Nephron (organoid): ENCODE data around the gene SDC4.

ENCODE experiments used
- H3K27ac Mint-ChIP-seq, 3 experiments: 2 replicates each; pipeline ENCODE4 v1.8.0; 2020; ENCODE audit warnings: mixed read lengths in 3 of 3, mild to moderate bottlenecking in 2 of 3, moderate library complexity in 1 of 3
- H3K27me3 Mint-ChIP-seq: 2 replicates; pipeline ENCODE4 v1.8.0; 2021; ENCODE audit warnings: low read depth, mild to moderate bottlenecking, moderate library complexity, mixed read lengths
- H3K36me3 Mint-ChIP-seq: 2 replicates; pipeline ENCODE4 v1.8.0; 2020; ENCODE audit warnings: low read depth, mixed read lengths
- H3K4me1 Mint-ChIP-seq: 2 replicates; pipeline ENCODE4 v1.8.0; 2020; ENCODE audit warnings: mixed read lengths
- H3K4me3 Mint-ChIP-seq, 3 experiments: 2 replicates each; pipeline ENCODE4 v1.8.0; 2020; ENCODE audit warnings: mild to moderate bottlenecking in 3 of 3, mixed read lengths in 3 of 3, moderate library complexity in 2 of 3
- H3K9me3 Mint-ChIP-seq: 2 replicates; pipeline ENCODE4 v1.8.0; 2020; ENCODE audit warnings: mixed read lengths
- CTCF ChIP-seq, 3 experiments: fragments of 200-600 bp; sonication (generic); IDR thresholded peaks; one replicate each; pipeline ENCODE4 v1.5.0; 2021; ENCODE audit warnings: antibody characterized with exemption in 3 of 3; ENCODE audit not compliant: unreplicated experiment in 3 of 3

Gene SDC4

DNA sequence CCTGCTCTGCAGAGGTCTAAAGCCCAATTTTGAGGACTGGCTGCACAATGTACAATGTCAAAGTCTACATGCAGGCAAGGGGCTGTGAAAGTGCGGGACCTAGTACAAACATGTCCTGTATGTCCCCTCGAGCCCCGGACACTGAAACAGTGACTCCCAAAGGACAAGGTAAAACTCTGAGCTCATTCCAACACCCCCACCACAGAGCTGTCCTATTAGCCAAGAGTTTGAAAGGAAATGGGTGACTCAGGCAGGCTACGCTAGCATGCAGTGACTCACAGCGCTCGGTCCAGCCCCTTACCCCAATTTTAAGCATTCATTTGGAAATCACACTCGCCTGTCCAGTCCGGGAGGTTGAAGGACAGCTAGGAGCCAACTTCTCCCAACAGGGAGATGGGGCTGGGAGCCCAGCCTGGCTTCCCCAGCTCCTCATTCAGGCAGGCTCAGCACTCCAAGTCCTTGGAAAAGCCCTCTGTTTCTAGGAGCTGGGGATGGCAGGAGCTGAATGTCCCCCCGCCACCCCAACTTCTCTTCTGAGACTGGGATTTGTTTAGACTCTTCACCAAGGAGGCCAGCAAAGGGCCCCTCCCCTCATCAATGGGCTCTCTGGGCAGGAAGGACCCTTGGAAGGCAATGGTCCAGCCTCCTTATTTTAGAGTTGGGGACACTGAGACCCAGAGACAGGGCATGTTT, 3.9 kb downstream of the SDC4 start:
- no peaks in the 10 kb centered on the region for H3K9me3 Mint-ChIP-seq
- peak overlapping the region; percentile 91 to 99 (median 98) for H3K27ac Mint-ChIP-seq
- H3K27me3 Mint-ChIP-seq, result peaks cover 13% of the 10 kb centered on the region
- H3K4me1 Mint-ChIP-seq, result peaks cover 68% of the 10 kb centered on the region
- no peak for TF ChIP-seq CTCF (IDR thresholded peaks at IDR 0.05; ENCODE audit: unreplicated experiment in 3 of 3)
- H3K36me3 Mint-ChIP-seq, result no peaks in the 10 kb centered on the region
- peak overlapping the region; percentile 54 to 74 (median 72) for H3K4me3 Mint-ChIP-seq

- H3K27ac Mint-ChIP-seq, result peak overlapping the region; percentile 91 to 99 (median 98)
- peaks cover 73% of the 10 kb centered on the region for H3K4me1 Mint-ChIP-seq
- no peaks in the 10 kb centered on the region for H3K36me3 Mint-ChIP-seq
- H3K4me3 Mint-ChIP-seq, result peak overlapping the region; percentile 12 to 72 (median 68)
- TF ChIP-seq CTCF (IDR thresholded peaks at IDR 0.05; ENCODE audit: unreplicated experiment in 3 of 3), result no peak
- H3K27me3 Mint-ChIP-seq, result peaks cover 13% of the 10 kb centered on the region
- H3K9me3 Mint-ChIP-seq, result no peaks in the 10 kb centered on the region
These were observed 4.6 kb downstream of the SDC4 start for GRCh38 chr20:45343532-45344167.

GRCh38 chr20:45342855-45343531, 5.2 kb downstream of the SDC4 start:
- Mint-ChIP-seq H3K36me3 (no peaks in the 10 kb centered on the region), H3K4me3 (peak overlapping the region in 2 of 3 experiments; percentile 68 to 74), H3K27ac (peak overlapping the region; percentile 91 to 99 (median 98)), H3K9me3 (no peaks in the 10 kb centered on the region), H3K4me1 (peaks cover 80% of the 10 kb centered on the region), H3K27me3 (peaks cover 13% of the 10 kb centered on the region)
- no peak for TF ChIP-seq CTCF (IDR thresholded peaks at IDR 0.05; ENCODE audit: unreplicated experiment in 3 of 3)

GRCh38 chr20:45341939-45342854, 6.0 kb downstream of the SDC4 start:
- no peaks in the 10 kb centered on the region for H3K36me3 Mint-ChIP-seq
- H3K4me1 Mint-ChIP-seq, result peaks cover 82% of the 10 kb centered on the region
- no peak for TF ChIP-seq CTCF (IDR thresholded peaks at IDR 0.05; ENCODE audit: unreplicated experiment in 3 of 3)

DNA sequence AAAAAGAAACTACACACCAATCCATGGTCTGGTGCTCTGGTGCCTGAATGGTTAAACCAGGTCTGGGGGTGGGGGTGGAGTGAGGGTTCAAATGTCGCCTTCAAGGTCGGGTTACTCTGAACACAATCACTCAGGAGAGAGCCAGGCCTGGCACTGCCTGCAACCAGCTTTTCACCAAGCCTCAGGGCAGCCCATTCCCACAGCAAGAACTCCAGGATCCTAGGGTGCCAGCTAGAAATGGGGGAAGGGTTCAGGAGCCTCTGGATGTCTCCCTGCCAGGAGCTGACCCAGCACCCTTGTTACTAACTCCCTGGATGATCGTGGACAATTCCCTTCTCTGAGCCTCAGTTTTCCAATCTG, 6.7 kb downstream of the SDC4 start:
- H3K9me3 Mint-ChIP-seq, result no peaks in the 10 kb centered on the region
- H3K4me1 Mint-ChIP-seq, result peaks cover 82% of the 10 kb centered on the region
- H3K27ac Mint-ChIP-seq, result peak overlapping the region; percentile 91 to 99 (median 98)
- H3K4me3 Mint-ChIP-seq, result peak overlapping the region in 2 of 3 experiments; percentile 62 to 74
- peaks cover 2% of the 10 kb centered on the region for H3K27me3 Mint-ChIP-seq
- no peaks in the 10 kb centered on the region for H3K36me3 Mint-ChIP-seq
- TF ChIP-seq CTCF (IDR thresholded peaks at IDR 0.05; ENCODE audit: unreplicated experiment in 3 of 3), result no peak

More at GRCh38 chr20:45341939-45342854, 6.0 kb downstream of the SDC4 start:
- peak overlapping the region; percentile 41 to 74 (median 62) for H3K4me3 Mint-ChIP-seq
- peaks cover 8% of the 10 kb centered on the region for H3K27me3 Mint-ChIP-seq
- H3K27ac Mint-ChIP-seq, result peak overlapping the region; percentile 91 to 99 (median 98)
- H3K9me3 Mint-ChIP-seq, result no peaks in the 10 kb centered on the region
